Measurements from ENCODE around the gene CDH13. TPM values are rescaled to one million over a fixed set of nuclear protein-coding genes. Genes with fewer than 3 reads are reported as not detected.
A peak's percentile ranks its signal among the peaks of the same experiment; 100 is the strongest.

Gene CDH13
- total RNA-seq, 1 donor from 2014 or later: not detected

DNA sequence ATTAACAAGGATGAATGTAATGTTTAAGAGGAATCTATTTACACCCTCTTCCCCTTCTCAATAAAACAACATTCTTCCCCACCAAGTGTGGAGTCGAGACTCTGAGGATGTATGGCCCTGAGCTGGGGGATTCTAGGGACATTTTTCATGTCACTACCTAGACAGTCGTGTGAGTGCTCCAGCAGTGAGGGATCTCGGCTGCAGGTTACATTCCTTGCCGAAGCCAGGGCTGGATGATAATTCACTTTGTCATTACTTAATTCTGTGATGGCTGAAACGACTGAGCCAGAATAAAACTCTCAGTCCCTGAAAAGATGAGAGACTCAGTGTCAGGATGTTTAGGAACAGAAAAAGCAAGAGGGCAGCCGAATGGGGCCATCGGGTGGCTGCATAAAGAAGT lies 1074.1 kb downstream of the CDH13 start:
- no peak for DNase-seq
- Mint-ChIP-seq H3K4me1 (no peaks in the 10 kb centered on the region), H3K36me3 (ENCODE audit: low read depth) (no peaks in the 10 kb centered on the region), H3K4me3 (no peak overlapping the region), H3K27me3 (no peaks in the 10 kb centered on the region), H3K9me3 (peaks cover 6% of the 10 kb centered on the region), H3K27ac (no peak overlapping the region)
- intact Hi-C loops (cut with micrococcal nuclease): no loop called here

GRCh38 chr16:83701494-83701893 lies 1074.7 kb downstream of the CDH13 start:
- Mint-ChIP-seq H3K36me3 (ENCODE audit: low read depth) (no peaks in the 10 kb centered on the region), H3K4me1 (no peaks in the 10 kb centered on the region), H3K9me3 (peaks cover 6% of the 10 kb centered on the region), H3K27me3 (no peaks in the 10 kb centered on the region), H3K27ac (no peak overlapping the region), H3K4me3 (no peak overlapping the region)
- intact Hi-C loops (cut with micrococcal nuclease): no loop called here
- DNase-seq: peak; percentile 74

- Mint-ChIP-seq H3K4me1 (no peaks in the 10 kb centered on the region), H3K27ac (no peak overlapping the region), H3K4me3 (no peak overlapping the region), H3K27me3 (no peaks in the 10 kb centered on the region), H3K36me3 (ENCODE audit: low read depth) (no peaks in the 10 kb centered on the region), H3K9me3 (peaks cover 4% of the 10 kb centered on the region)
- intact Hi-C loops (cut with micrococcal nuclease): no loop called here
- DNase-seq: no peak
Measured at GRCh38 chr16:83704656-83705055, 1077.9 kb downstream of the CDH13 start.

DNA sequence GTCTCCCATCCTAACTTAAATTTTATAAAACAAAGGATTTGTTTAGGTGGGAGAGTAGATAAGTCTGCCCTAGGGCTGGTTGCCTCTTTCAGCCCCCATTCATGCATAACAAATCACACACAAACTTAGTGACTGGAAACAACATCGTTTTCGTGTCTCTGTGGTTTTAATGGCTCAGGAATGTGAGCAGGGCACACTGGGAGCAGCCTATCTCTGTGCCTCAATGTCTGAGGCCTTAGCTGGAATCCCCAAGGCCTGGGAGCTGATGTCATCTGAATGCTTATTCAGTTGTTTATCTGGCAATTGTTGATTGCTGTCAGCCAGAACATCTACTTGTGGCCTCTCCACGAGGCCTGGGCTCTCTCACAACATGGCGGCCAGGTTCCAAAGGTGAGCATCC lies 1079.1 kb downstream of the CDH13 start:
- H3K27me3 Mint-ChIP-seq: no peaks in the 10 kb centered on the region

GRCh38 chr16:83706394-83706793 lies 1079.6 kb downstream of the CDH13 start:
- Mint-ChIP-seq H3K27ac (no peak overlapping the region), H3K27me3 (no peaks in the 10 kb centered on the region), H3K4me3 (no peak overlapping the region), H3K36me3 (ENCODE audit: low read depth) (no peaks in the 10 kb centered on the region), H3K9me3 (no peaks in the 10 kb centered on the region), H3K4me1 (no peaks in the 10 kb centered on the region)
- no peak for DNase-seq
- intact Hi-C loops (cut with micrococcal nuclease): no loop called here

More for the DNA sequence above, 1079.1 kb downstream of the CDH13 start:
- no peak overlapping the region for H3K4me3 Mint-ChIP-seq
- H3K27ac Mint-ChIP-seq: no peak overlapping the region
- no peak for DNase-seq
- no peaks in the 10 kb centered on the region for H3K36me3 Mint-ChIP-seq (ENCODE audit: low read depth)
- H3K4me1 Mint-ChIP-seq: no peaks in the 10 kb centered on the region
- no peaks in the 10 kb centered on the region for H3K9me3 Mint-ChIP-seq
- intact Hi-C loops (cut with micrococcal nuclease): no loop called here

- Mint-ChIP-seq H3K9me3 (no peaks in the 10 kb centered on the region), H3K4me3 (no peak overlapping the region), H3K36me3 (ENCODE audit: low read depth) (no peaks in the 10 kb centered on the region), H3K27me3 (no peaks in the 10 kb centered on the region), H3K27ac (no peak overlapping the region), H3K4me1 (peaks cover 2% of the 10 kb centered on the region)
- DNase-seq: no peak
- intact Hi-C loops (cut with micrococcal nuclease): no loop called here
Measured at GRCh38 chr16:83711069-83711468, 1084.3 kb downstream of the CDH13 start.

DNA sequence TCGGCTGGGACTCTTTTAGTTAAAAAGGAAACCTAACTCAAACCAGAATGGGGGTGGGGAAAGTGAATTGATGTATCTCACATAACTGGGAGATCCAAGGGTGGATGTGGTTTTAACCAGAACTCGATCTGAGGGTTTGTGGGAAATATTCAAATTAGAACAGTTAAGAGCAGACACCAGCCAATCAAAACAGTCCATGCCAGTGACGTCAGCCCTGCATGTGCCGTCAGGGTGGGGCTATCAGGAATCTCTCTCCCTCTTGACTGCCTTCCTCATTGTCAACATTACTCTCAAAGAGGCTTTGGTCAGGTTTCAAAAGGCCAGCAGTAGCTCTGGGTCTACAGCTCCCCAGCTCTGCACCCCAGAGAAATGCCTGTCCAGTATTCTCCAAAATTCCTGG lies 1086.8 kb downstream of the CDH13 start:
- H3K9me3 Mint-ChIP-seq: no peaks in the 10 kb centered on the region
- no peaks in the 10 kb centered on the region for H3K36me3 Mint-ChIP-seq (ENCODE audit: low read depth)
- DNase-seq: peak; percentile 56
- no peak overlapping the region for H3K4me3 Mint-ChIP-seq
- H3K4me1 Mint-ChIP-seq: peaks cover 2% of the 10 kb centered on the region
- intact Hi-C loops (cut with micrococcal nuclease): no loop called here
- no peaks in the 10 kb centered on the region for H3K27me3 Mint-ChIP-seq
- no peak overlapping the region for H3K27ac Mint-ChIP-seq

- Mint-ChIP-seq H3K4me3 (no peak overlapping the region), H3K9me3 (no peaks in the 10 kb centered on the region), H3K27me3 (no peaks in the 10 kb centered on the region), H3K27ac (no peak overlapping the region), H3K4me1 (peaks cover 2% of the 10 kb centered on the region), H3K36me3 (ENCODE audit: low read depth) (no peaks in the 10 kb centered on the region)
- no peak for DNase-seq
- intact Hi-C loops (cut with micrococcal nuclease): no loop called here
Measured at GRCh38 chr16:83714286-83714685, 1087.5 kb downstream of the CDH13 start.

GRCh38 chr16:83715217-83715920 lies 1088.6 kb downstream of the CDH13 start:
- H3K4me3 Mint-ChIP-seq: no peak overlapping the region
- intact Hi-C loops (cut with micrococcal nuclease): no loop called here

GRCh38 chr16:83717308-83717707 lies 1090.5 kb downstream of the CDH13 start:
- DNase-seq: no peak
- intact Hi-C loops (cut with micrococcal nuclease): no loop called here
- no peaks in the 10 kb centered on the region for H3K9me3 Mint-ChIP-seq
- H3K4me1 Mint-ChIP-seq: peaks cover 2% of the 10 kb centered on the region
- no peaks in the 10 kb centered on the region for H3K36me3 Mint-ChIP-seq (ENCODE audit: low read depth)
- no peaks in the 10 kb centered on the region for H3K27me3 Mint-ChIP-seq
- no peak overlapping the region for H3K27ac Mint-ChIP-seq
- H3K4me3 Mint-ChIP-seq: no peak overlapping the region

More at GRCh38 chr16:83715217-83715920, 1088.6 kb downstream of the CDH13 start:
- Mint-ChIP-seq H3K36me3 (ENCODE audit: low read depth) (no peaks in the 10 kb centered on the region), H3K4me1 (peaks cover 2% of the 10 kb centered on the region), H3K9me3 (no peaks in the 10 kb centered on the region), H3K27me3 (no peaks in the 10 kb centered on the region), H3K27ac (no peak overlapping the region)
- no peak for DNase-seq

DNA sequence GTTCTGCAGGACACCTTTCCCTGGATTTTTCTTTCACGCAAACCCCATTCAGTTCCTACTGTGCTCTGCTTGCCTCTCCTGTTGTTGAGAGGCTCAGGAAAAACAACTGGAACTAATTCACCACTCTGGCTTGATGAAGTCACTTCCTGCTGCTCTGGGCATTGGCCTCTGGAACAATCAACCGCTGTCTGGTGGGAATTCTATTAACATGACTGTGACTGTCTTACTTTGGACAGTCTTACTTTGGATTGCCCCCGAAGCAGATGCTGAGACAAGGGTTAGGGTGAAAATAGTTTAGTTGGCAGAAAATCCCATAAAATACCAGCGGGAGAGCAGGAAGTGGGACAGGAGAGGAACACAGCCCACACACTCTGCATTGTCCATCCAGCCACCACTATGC lies 1091.0 kb downstream of the CDH13 start:
- no peak overlapping the region for H3K27ac Mint-ChIP-seq

DNA sequence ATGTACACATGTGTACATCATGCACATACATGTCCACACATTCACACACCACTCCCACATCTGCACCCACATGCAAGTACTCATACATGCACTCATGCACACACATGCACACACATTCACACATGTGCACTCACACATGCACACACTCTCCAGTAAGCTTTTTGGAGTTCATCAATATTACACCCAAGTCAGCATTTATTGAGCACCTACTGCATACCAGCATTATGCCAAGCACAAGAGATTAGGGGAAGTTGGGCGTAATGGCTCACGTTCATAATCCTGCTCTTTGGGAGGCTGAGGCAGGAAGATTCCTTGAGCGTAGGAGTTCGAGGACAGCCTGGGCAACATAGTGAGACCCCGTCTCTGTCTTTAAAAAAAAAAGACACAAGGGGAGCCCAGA lies 1093.4 kb downstream of the CDH13 start:
- Mint-ChIP-seq H3K27me3 (no peaks in the 10 kb centered on the region), H3K9me3 (peaks cover 16% of the 10 kb centered on the region), H3K4me1 (no peaks in the 10 kb centered on the region), H3K4me3 (no peak overlapping the region), H3K36me3 (ENCODE audit: low read depth) (no peaks in the 10 kb centered on the region), H3K27ac (no peak overlapping the region)
- DNase-seq: no peak
- intact Hi-C loops (cut with micrococcal nuclease): no loop called here

More for the DNA sequence above, 1091.0 kb downstream of the CDH13 start:
- Mint-ChIP-seq H3K9me3 (no peaks in the 10 kb centered on the region), H3K4me1 (peaks cover 2% of the 10 kb centered on the region), H3K4me3 (no peak overlapping the region), H3K27me3 (no peaks in the 10 kb centered on the region), H3K36me3 (ENCODE audit: low read depth) (no peaks in the 10 kb centered on the region)
- intact Hi-C loops (cut with micrococcal nuclease): no loop called here
- no peak for DNase-seq

GRCh38 chr16:83720981-83721380 lies 1094.2 kb downstream of the CDH13 start:
- Mint-ChIP-seq H3K4me1 (no peaks in the 10 kb centered on the region), H3K36me3 (ENCODE audit: low read depth) (no peaks in the 10 kb centered on the region), H3K4me3 (no peak overlapping the region), H3K27me3 (no peaks in the 10 kb centered on the region), H3K27ac (no peak overlapping the region), H3K9me3 (peaks cover 16% of the 10 kb centered on the region)
- DNase-seq: no peak
- intact Hi-C loops (cut with micrococcal nuclease): no loop called here

GRCh38 chr16:83721676-83722075 lies 1094.9 kb downstream of the CDH13 start:
- intact Hi-C loops (cut with micrococcal nuclease): no loop called here
- H3K4me1 Mint-ChIP-seq: no peaks in the 10 kb centered on the region
- no peak overlapping the region for H3K27ac Mint-ChIP-seq
- DNase-seq: no peak
- H3K36me3 Mint-ChIP-seq (ENCODE audit: low read depth): no peaks in the 10 kb centered on the region
- H3K27me3 Mint-ChIP-seq: no peaks in the 10 kb centered on the region
- peaks cover 16% of the 10 kb centered on the region for H3K9me3 Mint-ChIP-seq
- no peak overlapping the region for H3K4me3 Mint-ChIP-seq
